ENCODE results near the gene TMED3.

The TMED3 gene

GRCh38 chr15:79310985-79311900, at the start of gene TMED3:
TSS of gene TMED3 (plus strand) at chr15:79311112. CDS start at chr15:79311250, 138 bp downstream.
- DNase-seq = peak; percentile 67 to 77

DNA sequence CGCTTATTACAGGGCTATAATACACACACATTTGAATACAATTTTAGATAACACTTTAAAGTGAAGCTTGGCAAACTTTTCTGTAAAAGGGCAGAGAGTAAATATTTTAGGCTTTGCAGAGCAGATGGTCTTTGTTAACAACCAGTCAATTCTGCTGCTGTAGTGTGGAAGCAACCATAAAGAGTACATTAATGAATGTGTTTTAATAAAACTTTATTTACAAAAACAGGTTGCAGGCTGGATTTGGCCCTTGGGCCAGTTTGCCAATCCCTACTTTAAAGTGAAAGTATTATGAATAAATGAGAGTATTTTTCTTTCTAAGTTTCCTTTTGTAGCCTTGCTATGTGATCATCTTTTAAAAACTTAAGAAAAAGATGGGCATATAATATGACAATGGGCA, 49.1 kb upstream of the TMED3 start:
- no peak for DNase-seq

- no peak for DNase-seq
Observed at GRCh38 chr15:79265167-79265566, 45.7 kb upstream of the TMED3 start.

DNA sequence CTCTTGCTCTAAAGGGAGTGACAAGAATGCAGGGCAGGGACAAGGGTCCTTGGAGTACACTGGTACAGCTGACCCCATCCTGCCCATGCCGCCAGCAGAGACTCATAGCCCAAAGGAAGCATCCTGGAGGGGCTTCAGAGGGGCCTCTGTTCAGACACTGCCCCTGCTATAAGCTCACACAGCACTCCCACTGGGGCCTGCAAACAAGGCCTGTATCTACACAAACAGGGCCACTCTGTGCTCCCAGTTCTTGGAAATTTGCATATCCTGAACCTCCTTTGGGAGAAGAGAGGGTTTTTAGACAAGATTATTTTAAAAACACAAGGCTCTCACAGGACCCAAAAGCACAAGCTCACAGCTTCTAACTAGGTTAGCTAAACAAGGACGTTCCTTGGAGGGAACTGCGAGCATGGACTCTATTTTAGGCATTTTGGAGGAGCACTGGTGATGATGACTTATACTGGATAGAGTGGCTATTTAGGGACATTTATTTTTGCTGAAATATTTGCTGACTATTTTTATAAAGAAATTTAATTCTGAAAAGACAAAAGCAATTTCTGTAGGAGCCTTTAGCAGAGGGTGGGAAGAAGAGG, 44.8 kb upstream of the TMED3 start:
- no peak for DNase-seq

DNA sequence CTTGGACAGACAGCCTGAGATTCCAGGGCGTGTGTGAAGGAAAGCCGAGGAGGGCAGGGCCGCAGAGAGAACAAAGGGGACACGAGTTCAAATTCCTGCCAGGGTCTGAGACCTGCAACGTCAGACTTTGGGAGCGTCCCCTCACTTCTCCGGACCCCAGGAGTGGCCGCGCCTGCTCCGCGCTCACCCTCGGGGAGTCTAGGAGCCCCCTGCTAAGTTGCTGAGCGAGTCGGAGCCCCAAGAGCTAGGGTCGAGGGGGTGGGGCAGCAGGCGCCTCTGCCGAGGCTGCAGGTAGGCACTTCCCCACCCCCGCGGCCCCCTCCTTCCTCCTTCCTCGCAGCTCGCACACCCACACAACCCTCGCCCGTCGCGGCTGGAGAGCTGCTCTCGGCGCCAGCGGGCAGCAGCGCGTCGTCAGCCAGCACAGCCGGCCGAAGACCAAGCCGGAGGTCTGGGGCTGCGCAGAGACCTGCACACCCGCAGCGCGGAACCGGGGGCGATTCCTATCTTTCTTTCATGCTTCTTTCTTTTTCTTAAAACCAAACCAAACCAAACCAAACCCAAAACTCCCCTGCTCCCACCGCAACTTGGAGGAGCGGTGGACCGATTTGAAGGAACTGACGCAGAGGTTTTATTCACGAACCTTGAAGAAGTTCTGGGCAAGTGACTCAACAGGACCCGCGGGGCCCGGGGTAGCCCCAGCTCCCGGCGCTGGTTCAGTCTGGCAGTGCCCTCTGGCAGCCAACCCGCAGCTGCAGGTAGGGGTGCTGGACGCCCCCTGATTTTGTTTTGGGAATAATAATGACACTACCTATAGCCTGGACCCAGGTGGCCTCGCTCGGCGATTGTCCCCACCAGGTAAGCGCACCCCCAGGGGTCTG, 28.3 kb upstream of the TMED3 start, which contains the start of gene ANKRD34C:
TSS of gene ANKRD34C (plus strand) at position 352 of the 881 bp plus-strand sequence. CDS start 10,563 bp downstream, outside the sequence.
- no peak for DNase-seq

- DNase-seq = peak in 1 of 2 donors; percentile 6
Observed at GRCh38 chr15:79283252-79284048, 27.5 kb upstream of the TMED3 start.

GRCh38 chr15:79290642-79291275, 20.2 kb upstream of the TMED3 start:
- no peak for DNase-seq

GRCh38 chr15:79292011-79292410, 18.9 kb upstream of the TMED3 start:
- DNase-seq = no peak

- no peak for DNase-seq
Observed at GRCh38 chr15:79294075-79294474, 16.8 kb upstream of the TMED3 start.

DNA sequence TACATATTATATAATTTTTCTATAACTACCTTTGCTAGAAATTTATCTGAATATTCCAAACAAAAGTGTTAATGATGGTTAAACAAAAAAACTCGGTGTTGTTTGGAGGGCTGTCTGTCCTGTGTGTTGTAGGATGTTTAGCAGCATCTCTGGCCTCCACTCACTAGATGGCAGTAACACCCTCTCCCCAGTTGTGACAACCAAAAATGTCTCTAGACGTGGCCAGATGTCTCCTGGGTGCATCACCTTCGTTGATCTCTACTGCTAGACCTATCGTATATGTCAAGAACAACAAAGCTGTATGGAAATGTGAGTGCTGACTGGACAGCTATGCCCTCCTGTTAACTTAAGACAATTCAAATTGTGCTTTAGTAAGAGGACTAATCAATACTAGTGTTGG, 14.3 kb upstream of the TMED3 start:
- no peak for DNase-seq

- no peak for DNase-seq
Observed at GRCh38 chr15:79299126-79299840, 11.6 kb upstream of the TMED3 start.

DNA sequence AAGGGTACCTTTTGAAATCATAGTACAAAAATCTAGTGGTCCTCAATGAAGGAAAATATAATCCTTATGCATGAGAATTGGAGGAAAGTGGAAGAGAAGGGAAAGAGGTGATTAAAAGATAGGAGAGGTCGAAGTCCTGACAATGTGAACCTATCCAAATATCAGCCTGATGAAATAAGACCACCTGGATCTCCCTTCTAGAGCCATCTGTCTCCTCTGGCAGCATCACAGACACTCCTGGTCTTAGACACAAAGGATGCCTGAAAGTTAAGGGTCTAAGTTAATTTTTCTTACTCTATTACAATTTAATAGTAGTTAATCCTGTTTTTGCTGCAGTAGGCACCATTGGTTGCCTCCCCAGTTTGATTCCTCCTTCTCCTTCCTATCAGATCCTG, 11.1 kb upstream of the TMED3 start:
- DNase-seq = no peak

DNA sequence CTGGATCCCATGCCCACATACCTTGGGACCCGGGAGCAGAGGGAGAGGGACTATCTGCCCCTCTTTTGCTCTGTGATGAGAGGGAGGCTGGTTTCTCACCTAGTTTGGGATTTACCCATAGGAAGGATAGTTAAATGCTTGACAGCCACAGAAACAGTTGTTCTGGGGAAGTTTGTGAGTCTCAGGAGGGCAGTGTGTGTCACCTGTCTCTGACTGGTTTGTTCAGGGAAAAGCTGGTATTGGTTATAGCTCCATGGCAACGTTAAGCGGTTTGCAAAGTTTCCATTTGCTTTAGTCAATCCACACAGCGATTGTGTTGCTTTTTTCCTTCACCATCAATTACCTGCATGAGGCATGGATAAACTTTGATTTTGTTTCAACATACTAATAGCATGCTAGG, 3.7 kb upstream of the TMED3 start:
- DNase-seq = no peak

DNA sequence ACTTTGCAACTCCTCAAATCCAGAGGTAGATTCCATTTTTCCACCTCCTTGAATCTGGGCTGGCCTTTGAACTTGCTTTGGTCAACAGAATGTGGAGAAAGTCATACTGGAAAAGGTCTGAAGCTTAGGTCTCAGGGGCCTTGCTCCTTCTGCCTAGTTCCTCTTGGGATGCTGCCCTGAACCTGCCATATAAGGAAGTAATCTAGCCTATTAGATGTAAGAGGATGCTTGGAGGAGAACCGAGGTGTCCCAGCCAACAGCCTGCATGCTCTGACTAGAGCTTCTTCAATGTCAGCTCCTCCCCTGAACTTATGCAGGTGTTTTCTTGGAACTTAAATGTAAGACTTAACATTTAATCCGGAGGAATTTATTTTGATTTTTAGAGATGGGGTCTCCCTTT, 2.0 kb upstream of the TMED3 start:
- no peak for DNase-seq

GRCh38 chr15:79310612-79310984, 314 bp upstream of the TMED3 start:
- no peak for DNase-seq

- DNase-seq = no peak
Observed at GRCh38 chr15:79311901-79312553, 1.1 kb downstream of the TMED3 start.

- DNase-seq = no peak
Observed at GRCh38 chr15:79314186-79314585, 3.3 kb downstream of the TMED3 start.

DNA sequence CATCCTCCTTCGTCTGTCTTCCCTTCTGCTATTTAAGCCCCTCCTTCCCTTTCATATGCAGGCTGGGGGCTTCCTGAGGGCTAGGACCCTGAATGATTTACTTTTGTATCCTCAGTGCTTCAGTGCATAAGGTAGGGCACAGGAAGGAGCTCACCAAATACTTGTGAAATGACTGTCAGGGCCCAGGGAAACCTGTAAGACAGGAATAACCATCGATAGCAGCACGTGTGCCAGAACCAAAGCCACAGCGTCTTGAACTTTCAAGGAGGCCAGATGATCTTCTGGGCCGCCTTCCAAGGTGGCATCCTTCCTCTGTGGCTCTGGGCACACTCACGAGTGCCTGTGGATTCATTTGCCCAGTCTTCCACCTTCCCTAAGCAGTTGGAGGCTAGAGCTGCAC, 3.9 kb downstream of the TMED3 start:
- no peak for DNase-seq

DNA sequence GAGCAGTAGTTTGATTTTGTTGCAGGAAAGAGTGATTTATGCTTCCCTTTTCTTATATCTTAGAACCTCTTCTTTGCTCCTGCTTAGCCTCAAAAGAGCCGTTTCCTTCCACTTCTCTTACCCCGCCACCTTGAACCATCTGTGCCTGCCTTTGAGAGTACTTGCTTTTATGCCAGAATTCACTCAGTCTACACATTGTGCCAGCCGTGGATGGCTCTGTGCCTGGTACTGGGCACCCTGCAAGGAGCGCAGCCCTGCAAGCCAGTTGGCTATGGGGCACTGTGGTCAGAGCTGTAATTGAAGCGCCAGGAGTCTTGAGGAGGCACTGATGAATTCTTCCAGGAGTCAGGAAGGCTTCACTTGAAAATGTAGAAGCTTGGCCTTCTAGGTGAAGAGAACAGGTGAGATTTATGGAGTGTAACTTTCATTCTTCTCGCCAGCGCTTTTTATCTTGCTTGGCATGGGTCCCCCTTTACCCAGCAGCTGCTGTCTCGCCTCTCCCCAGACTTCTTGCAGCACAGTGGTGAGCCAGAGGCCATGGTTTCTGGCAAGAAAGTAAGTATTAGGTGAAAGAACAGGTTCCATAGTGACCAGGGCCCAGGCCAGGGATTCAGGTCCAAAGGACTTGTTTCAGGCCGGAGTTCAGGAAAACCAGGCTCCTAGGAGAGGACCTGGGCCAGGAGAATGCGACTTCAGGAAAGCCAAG, 4.9 kb downstream of the TMED3 start:
- DNase-seq = no peak

DNA sequence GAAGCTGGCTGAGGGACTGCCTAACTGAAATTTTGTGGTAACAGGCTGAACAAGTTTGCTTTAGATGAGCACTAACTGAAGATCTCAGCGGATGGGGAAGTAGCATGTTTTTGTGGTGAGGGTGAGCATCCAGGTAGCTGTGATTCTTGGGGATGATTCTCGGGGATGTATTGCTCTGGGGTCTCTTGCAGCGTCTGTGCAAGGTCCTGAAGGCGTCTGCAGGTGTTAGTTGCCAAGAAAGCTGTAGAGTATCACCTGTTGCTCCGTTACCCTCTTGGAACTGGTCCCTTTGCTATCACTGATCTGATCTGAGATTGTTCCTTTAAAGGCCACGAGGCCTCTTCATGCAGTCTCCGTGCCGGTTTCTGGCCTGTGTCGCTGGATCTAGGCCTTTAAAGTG, 6.0 kb downstream of the TMED3 start:
- DNase-seq = no peak
